HG03432 (cell line): ENCODE results near the gene NEGR1.
"Not testable (repeated sequence)": the region's sequence is repeated elsewhere in the genome, so short reads cannot be mapped to it uniquely, and the experiment has no call there.

ENCODE experiments used
- ATAC-seq: cut with Tn5 transposase; IDR thresholded peaks from one replicate; pipeline ENCODE4 v1.9.1; 2021; ENCODE audit warnings: mild to moderate bottlenecking, moderate library complexity; ENCODE audit not compliant: unreplicated experiment

Gene NEGR1

GRCh38 chr1:71956613-71957285 lies 325.6 kb downstream of the NEGR1 start:
- ATAC-seq, result no peak

GRCh38 chr1:71950579-71950978 lies 331.8 kb downstream of the NEGR1 start:
- ATAC-seq, result no peak

DNA sequence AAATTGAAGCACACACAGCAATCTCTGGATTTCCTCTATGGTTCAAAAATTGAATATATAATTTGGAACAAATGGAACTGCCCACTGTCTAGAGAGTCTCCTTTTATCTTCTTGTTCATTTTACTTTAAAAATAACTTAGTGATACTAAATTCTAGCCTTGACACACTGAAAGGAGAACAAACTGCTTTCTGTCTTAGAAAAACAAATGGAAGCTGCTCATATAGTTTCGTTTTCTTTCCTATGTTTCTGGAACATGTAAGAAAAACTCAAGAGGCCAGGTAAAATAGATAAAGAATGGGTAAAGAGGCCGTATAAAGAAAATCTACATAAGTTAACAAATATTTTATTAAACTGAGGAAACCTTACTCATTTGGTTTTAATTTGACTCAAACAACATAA lies 332.7 kb downstream of the NEGR1 start:
- no peak for ATAC-seq

DNA sequence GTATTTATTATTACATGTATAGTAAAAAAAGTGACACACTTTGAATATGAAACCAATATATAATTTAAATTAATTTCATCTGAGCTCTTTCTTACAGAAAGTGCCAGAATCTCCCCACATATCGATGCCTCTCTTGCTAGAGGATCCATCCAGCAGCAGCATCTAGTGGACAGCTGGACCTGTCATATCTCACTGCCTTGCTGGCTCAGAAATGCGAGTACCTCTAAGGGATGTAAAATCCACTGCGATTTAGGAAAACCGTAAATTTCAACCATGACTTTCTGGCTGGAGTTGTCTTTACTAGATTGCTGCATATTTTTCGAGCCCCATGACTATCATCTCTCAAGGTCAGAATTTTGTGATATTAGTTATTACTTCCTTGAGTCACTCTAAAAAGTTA lies 333.8 kb downstream of the NEGR1 start:
- ATAC-seq, result no peak

- ATAC-seq, result no peak
These were observed 338.3 kb downstream of the NEGR1 start for GRCh38 chr1:71944006-71944405.

- no peak for ATAC-seq
These were observed 342.1 kb downstream of the NEGR1 start for GRCh38 chr1:71940261-71940660.

GRCh38 chr1:71930511-71930910 lies 351.8 kb downstream of the NEGR1 start:
- no peak for ATAC-seq

- no peak for ATAC-seq
These were observed 360.3 kb downstream of the NEGR1 start for GRCh38 chr1:71921935-71922559.

DNA sequence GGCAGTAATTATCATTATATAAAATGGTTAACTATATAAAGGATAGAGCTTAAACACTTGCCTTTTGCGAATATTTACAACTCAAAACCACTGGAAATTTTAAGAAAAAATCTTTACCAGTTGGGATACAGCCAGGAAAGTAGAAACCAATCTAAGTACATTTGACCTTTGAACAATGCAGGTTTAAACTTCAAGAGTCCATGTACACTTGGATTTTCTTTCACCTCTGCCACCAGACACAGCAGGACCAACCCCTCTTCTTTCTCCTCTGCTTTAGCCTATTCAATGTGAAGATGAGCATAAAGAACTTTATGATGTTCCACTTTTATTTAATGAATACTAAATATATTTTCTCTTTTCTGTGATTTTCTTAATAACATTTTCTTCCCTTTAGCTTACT lies 361.1 kb downstream of the NEGR1 start:
- no peak for ATAC-seq

DNA sequence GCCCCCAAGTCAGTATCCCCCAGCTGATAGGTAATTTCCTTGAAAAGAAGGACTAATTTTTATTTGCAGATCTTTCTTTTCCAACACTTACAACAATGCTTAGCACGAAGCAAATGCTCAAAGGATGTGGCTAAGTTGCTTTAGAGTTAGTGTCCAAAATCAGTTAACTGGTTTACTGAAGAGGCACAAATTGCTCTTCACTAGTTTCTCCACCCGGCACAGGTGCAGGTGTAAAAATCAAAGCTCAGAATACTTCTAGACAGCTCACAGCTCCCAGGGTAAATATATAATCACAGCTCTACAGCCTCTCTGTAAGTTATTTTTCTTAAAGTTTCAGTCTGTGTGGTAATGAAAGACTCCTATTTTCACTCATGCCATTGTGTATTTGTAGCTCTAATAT lies 361.8 kb downstream of the NEGR1 start:
- no peak for ATAC-seq

DNA sequence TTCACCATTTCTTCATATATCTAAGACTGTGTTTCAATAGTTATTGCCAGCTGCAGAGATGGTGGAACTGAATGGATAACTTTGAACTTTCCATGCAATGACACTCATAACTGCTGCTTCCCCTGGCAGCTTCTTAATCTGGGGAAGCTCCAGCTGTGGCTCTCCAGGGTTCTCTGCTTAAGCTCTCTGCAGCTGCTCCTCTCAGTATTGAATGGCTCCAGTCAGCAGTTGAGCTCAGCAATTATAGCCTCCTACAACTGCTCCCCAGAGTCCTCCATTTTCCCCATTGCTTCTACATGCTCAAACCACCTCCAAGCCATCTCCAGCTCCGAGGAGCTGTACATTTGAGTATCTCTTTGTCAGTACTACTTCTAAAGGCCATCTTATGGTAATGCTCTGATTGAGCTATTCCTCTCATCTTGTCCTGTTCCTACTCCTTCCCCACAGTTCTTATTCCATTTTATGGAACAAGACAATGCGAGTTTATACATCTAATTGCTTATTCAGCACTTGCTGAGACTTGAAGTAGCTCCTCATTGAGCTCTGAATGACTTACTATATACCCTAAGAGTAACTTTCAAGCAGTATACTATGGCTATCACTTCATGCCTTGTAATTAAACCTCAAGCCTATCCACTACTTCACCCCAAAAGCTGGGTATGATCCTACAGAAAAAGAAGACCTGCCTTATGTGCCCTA lies 362.4 kb downstream of the NEGR1 start:
- ATAC-seq, result no peak

GRCh38 chr1:71918630-71919029 lies 363.7 kb downstream of the NEGR1 start:
- no peak for ATAC-seq

DNA sequence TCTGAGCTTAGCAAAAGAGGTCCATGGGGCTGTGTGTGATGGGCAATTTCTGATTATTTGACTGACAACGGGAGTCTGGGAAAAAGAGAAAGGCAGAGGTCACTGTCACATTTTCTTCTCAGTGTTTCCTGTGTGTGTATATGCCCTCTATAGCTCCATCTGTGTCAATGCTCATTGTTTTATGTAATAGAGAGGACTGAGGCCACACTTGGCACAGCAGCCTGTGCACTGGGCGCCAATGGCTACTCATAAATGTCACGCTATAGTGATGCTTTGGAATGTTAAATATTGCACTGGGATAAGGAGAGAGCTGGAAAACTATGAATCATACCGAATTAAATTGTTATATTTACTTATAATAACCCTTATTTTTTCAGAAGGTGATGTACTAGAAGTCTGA lies 365.4 kb downstream of the NEGR1 start:
- no peak for ATAC-seq

DNA sequence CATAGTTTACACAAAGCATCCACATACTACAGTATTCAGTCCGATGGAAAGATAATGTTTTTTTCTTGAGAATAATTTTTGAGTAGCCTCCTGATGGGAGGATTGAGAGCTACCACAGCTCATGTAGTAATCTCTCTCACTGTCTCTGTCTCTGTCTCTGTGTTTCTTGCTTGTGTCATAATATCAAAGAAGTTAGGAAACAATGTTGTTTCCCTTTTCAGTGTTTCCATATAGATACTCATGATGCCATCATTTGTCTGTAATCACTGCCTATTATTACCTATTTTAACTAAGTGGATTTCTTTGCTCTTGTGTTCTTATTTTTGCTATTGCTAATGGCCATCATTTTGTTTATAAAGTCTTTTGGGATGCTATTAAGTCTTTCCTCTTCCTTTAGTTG lies 367.7 kb downstream of the NEGR1 start:
- ATAC-seq, result no peak

DNA sequence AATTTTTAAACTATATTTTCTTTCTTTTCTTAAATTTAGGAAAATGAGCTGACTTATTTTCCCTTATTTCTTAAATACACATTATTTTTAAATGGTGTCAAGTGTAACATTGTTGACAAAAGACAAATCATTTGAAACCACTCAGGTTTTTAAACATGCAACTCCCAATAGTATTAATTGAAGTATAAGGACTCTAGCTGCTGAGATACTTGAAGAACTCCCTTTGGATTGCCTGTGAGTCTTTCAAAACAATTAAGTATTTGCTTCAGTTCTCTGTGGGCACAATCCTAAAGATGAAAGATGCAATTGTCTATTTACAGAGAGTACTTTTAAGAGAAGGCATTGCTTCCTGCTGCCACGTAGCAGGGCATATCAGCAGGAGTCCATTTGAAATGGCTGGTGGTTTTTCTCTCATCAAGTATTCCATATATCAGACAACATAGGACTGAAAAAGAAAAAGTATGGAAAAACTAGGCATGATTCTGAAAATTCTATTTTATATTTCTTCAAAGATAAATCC lies 373.4 kb downstream of the NEGR1 start:
- no peak for ATAC-seq

GRCh38 chr1:71908303-71908702 lies 374.0 kb downstream of the NEGR1 start:
- no peak for ATAC-seq

GRCh38 chr1:71899881-71900280 lies 382.5 kb downstream of the NEGR1 start:
- ATAC-seq, result no peak

DNA sequence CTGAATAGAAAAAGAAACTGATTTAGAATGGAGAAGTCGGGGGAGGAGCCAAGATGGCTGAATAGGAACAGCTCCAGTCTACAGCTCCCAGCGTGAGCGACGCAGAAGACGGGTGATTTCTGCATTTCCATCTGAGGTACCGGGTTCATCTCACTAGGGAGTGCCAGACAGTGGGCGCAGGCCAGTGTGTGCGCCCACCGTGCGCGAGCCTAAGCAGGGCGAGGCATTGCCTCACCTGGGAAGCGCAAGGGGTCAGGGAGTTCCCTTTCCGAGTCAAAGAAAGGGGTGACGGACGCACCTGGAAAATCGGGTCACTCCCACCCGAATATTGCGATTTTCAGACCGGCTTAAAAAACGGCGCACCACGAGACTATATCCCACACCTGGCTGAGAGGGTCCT lies 394.2 kb downstream of the NEGR1 start:
- not testable (repeated sequence) for ATAC-seq

- ATAC-seq, result no peak
These were observed 397.2 kb downstream of the NEGR1 start for GRCh38 chr1:71885171-71885570.

DNA sequence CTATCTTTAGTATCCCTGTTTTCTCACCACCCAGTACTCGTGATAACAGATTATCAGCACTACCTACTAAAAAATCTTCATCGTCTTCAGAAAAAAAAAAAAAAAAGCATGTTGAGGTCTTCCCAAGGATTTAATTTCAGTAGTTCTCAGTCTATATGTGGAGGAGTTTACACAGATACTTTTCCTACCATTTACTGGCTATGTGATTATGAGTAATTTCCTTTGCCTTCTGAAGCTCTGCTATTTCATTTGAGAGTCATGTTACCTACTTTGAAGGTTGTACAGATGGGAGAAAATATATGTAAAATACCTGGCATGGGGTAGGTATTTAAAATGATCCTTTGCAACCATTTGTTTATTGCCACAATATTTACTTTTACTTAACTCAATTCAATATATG lies 399.7 kb downstream of the NEGR1 start:
- no peak for ATAC-seq

DNA sequence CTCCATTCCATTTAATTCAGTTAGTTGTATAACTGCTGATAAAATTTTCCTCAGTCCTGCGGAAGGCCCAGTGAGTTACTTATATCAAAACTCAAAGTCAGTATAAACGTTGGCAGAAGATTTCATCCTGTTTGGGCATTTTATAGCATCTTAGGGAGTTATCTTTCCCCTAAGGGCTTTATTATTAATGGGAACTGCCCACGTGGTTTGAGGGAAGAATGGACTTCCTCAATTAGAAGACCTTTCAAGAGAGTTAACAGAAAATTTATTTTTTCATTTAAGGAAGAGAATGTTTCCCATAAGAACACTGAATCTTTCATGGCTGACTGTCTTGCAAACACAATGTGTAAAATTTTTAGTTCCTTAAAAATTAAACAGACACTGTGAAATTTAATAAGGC lies 400.1 kb downstream of the NEGR1 start:
- no peak for ATAC-seq

GRCh38 chr1:71881611-71882010 lies 400.7 kb downstream of the NEGR1 start:
- no peak for ATAC-seq
